ENCODE measurements around the gene ADCY9. TPM values are rescaled to one million over a fixed set of nuclear protein-coding genes. Genes with fewer than 3 reads are reported as not detected.

The ADCY9 gene
- total RNA-seq, 1 experiment from 2014 or later: 4.7 TPM

DNA sequence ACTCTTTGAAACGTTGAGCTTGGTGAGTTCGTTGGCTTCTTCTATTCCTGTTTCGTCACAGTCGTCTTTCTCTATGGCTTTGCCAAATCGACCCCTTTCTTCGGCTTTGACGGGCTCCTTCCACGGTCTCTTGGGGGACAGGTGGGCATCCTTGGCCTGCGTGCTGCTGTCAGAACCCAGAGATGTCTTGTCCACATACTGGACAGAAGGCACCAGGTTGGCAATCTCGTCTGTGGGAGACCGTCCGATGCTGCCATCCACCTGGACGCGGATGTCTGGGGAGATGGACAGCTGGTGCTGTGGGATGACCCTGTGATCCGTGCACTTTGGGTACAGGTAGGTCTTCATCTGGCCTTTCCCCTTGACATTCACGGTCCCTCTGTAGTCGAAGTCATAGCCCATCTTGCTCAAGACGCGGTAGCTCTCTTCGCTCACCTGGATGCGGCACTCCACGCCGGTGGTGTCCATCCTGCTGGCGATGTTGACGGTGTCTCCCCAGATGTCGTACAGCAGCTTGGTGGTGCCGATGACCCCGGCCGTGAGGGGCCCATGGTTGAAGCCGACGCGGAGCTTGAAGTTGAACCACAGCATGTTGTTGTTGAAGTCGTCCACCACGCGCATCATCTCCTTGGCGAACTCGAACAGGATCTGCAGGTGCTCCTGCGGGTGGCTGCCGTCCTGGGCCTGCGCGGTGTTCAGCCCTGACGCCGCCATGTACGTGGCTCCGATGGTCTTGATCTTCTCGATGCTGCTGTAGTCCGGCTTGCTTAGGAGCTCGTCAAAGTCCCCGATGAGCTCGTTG lies 150.3 kb downstream of the ADCY9 start:
- no peak overlapping the region for H3K4ac ChIP-seq (ENCODE audit: low read depth, low read length)
- TF ChIP-seq CTCF (conservative IDR thresholded peaks at IDR 0.05): no peak
- H3K79me2 ChIP-seq (ENCODE audit: insufficient read depth, low read length): no peaks in the 10 kb centered on the region
- no peak overlapping the region for H2AK5ac ChIP-seq (ENCODE audit: insufficient read length, low read length)
- H3K23me2 ChIP-seq (ENCODE audit: insufficient read length, low read depth, low read length, poor library complexity, severe bottlenecking): no peaks in the 10 kb centered on the region
- no peak overlapping the region for H3K9ac ChIP-seq (ENCODE audit: extremely low read depth, insufficient read length, low read length)
- H3K4me3 Mint-ChIP-seq: no peak overlapping the region
- no peak overlapping the region for H3K27ac Mint-ChIP-seq
- H3K9me3 Mint-ChIP-seq: no peaks in the 10 kb centered on the region
- peaks cover 5% of the 10 kb centered on the region; the same call in 1 of the 2 replicates for H3K4me1 ChIP-seq (ENCODE audit: insufficient read depth, low read length)
- no peaks in the 10 kb centered on the region for H4K20me1 ChIP-seq (ENCODE audit: control insufficient read depth, insufficient read depth, insufficient read length)
- H4K91ac ChIP-seq (ENCODE audit: insufficient read length, low read depth, low read length): no peak overlapping the region
- H2BK15ac ChIP-seq (ENCODE audit: low read depth, low read length): no peak overlapping the region
- H3K4me1 Mint-ChIP-seq: peaks cover 14 to 25% of the 10 kb centered on the region in 2 experiments
- no peaks in the 10 kb centered on the region for H3K79me1 ChIP-seq (ENCODE audit: insufficient read depth, low read depth, low read length, poor library complexity, severe bottlenecking)
- no peaks in the 10 kb centered on the region for H3K9me3 ChIP-seq (ENCODE audit: control insufficient read depth, low read depth, low read length)
- no CpG with 5 or more reads among the region's 50 CpGs for WGBS (ENCODE audit: extremely low coverage, insufficient read length, low lambda C conversion rate)
- no peak overlapping the region for H2BK5ac ChIP-seq (ENCODE audit: insufficient read length, low read length)
- no peak overlapping the region; the same call in 1 of the 2 replicates for H3K14ac ChIP-seq (ENCODE audit: insufficient read depth, low read length)
- no peak overlapping the region for H2BK12ac ChIP-seq (ENCODE audit: insufficient read length, low read depth, low read length)
- H3K4me2 ChIP-seq (ENCODE audit: insufficient read depth, insufficient read length, low read length): no peak overlapping the region
- H3K23ac ChIP-seq (ENCODE audit: insufficient read length, low read depth, low read length): no peak overlapping the region
- no peak for DNase-seq
- H2BK120ac ChIP-seq (ENCODE audit: low read depth, low read length, poor library complexity, severe bottlenecking): no peak overlapping the region
- H3K27me3 Mint-ChIP-seq (ENCODE audit: low read depth): peaks cover 2% of the 10 kb centered on the region
- H3K56ac ChIP-seq (ENCODE audit: insufficient read length, low read depth, low read length): no peak overlapping the region
- peaks cover 0 to 9% (median 8%) of the 10 kb centered on the region in 3 experiments; a peak in 3 of 7 replicates for H3K36me3 Mint-ChIP-seq (ENCODE audit: insufficient read depth in 1 of 3, low read depth in 3 of 3)
- H2BK20ac ChIP-seq (ENCODE audit: low read depth, low read length, poor library complexity, severe bottlenecking): no peak overlapping the region
- no peak overlapping the region for H3K27ac ChIP-seq (ENCODE audit: insufficient read length, low read depth, low read length)
- no peak overlapping the region for H3K18ac ChIP-seq (ENCODE audit: insufficient read length, low read depth, low read length)
- H3K27me3 ChIP-seq (ENCODE audit: insufficient read depth, low read length): no peaks in the 10 kb centered on the region
- no peak overlapping the region for H3T11ph ChIP-seq (ENCODE audit: low read length)
- H4K8ac ChIP-seq (replicated peaks; ENCODE audit: insufficient read length, low read depth, low read length): no peak overlapping the region
- no peak overlapping the region for H2AFZ ChIP-seq (ENCODE audit: low read length)
- H4K5ac ChIP-seq (ENCODE audit: insufficient read length, low read depth, low read length): no peak overlapping the region

Data from H9 (cell line).